GM18951 (cell line): Measurements from ENCODE around the gene GUCY1A1.

Experiments
- POLR2A ChIP-seq: IDR thresholded peaks from 4 replicates; pipeline ENCODE4 v1.6.1; 2011; ENCODE audit warnings: mild to moderate bottlenecking; ENCODE audit not compliant: insufficient read length, insufficient read depth; ENCODE audit errors: extremely low read depth
- in situ Hi-C: fragments of 300-500 bp; cut with MboI; formaldehyde crosslinking; loops from one replicate; pipeline ENCODE4 v1.12.0; 2022; ENCODE audit warnings: low sequenced_read_pairs, mixed read lengths, inconsistent platforms; ENCODE audit not compliant: unreplicated experiment

Gene GUCY1A1

DNA sequence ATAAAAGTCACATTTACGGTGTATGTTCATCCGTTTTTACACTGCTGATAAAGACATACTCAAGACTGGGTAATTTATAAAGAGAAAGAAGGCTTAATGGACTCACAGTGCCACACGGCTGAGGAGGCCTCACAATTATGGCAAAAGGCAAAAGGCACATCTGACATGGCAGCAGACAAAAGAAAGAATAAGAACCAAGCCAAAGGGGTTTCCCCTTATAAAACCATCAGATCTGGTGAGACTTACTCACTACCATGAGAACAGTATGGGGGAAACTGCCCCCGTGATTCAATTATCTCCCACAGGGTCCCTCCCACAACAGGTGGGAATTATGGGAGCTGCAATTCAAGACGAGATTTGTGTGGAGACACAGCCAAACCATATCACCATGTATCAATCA lies 84.9 kb downstream of the GUCY1A1 start:
- TF ChIP-seq POLR2A = no peak
- in situ Hi-C loops = no loop called here

DNA sequence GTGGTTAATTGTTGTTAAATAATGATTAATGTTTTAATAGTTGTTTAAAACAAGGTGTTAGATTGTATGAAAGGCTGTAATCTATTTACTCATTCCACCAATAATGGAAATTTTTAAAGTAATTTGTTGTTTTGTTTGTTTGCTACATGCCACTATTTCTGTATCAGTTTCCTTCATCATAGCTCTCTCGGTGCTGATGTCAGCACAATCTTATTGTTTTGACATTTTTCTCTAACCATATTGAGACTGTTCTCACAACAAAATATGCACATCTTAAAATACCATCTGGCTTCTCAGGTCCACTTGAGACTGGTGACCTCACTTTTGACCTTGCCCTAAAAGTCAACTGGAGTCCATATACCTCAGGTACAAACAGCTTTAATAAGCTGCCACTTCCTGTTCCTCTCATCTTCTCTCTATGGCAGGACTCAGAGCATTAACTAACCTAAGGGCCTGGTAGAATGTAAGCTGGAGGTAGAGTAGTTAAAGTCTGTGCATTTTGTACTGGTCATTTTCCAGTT lies 91.2 kb downstream of the GUCY1A1 start:
- no peak for TF ChIP-seq POLR2A
- in situ Hi-C loops = no loop called here

DNA sequence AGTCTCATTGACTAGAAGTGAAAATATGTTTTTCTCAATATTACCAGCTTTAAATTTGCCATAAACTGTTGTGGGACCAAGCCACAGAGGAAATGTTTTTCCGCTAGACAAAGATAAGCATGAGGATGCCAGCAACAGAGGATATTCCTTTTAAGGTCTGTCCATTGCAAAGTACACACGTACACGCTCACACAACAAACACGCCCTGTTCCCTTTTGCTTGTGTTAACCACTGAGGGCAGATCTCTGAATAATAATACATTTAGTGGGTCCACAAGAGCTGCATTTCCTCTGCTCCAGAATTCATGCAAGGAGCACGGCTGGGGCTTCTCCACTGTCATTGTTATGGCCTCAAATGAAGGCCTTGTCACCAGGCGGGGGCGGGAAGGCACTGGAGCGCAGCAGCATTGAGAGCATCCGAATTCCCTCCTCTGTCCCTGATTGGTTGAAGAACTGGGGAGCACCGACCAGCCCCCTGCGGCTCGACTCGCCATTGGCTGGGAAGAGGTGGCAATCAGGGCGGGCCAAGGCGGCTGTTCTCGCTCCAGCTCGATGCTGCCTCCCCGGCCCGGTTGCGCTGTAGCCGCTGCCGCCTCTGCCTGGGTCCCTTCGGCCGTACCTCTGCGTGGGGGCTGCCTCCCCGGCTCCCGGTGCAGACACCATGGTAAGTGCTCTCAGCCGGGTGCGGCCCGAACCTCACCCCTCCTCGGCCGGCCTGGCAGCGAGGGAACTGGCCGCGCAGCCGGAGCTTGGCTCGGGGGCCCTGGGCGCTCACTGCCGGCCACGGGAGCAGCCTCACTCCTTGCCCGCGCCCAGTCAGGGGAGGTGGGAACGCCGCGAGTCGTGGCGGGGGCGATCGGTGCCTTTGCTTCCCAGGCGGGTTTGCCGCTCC lies 92.1 kb downstream of the GUCY1A1 start, which contains the start of gene GUCY1B1:
TSS of gene GUCY1B1 (plus strand) at position 541 of the 891 bp plus-strand sequence. CDS start at position 661, 120 bp downstream.
- TF ChIP-seq POLR2A = peak; percentile 68
- in situ Hi-C loops = no loop called here

DNA sequence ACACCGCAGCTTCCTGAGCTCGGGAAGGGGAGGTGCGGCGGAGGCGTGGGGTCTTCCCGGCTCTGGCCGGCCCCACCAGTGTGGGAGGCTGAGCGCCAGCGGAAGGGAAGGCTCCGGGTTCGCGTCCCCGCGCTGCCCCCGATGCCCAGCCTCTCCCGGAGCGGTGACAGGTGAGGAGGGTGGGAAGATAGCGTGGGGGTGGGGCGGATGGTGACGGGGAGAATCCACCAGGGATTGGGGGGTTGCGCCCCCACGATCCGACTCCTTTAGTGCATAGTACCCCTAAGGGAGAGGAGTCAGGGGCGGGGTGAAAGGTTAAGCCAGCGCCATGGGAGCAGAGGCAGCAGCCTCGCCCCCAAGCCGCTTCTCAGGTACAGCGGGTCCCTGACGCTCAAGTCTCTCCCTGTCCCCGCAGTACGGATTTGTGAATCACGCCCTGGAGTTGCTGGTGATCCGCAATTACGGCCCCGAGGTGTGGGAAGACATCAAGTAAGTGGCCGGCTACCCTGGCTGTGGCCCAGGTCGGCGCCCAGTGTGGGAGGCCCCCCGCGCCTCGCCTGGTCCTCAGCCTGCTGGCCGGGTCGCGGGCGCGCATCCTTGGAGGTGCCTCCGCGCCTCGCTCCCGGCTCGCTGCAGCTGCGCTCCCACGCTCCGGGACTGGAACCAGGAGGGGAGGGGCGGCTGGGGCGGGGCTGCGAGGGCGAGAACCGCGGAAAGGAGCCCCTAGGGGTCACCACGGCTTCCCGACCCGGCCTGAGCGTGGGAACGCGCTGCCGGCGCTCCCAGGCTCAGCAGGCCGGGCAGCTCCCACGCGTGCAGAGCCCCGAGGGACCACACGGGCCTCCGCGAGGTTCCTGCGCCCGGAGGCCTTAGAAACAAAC lies 93.0 kb downstream of the GUCY1A1 start:
- in situ Hi-C loops = no loop called here

DNA sequence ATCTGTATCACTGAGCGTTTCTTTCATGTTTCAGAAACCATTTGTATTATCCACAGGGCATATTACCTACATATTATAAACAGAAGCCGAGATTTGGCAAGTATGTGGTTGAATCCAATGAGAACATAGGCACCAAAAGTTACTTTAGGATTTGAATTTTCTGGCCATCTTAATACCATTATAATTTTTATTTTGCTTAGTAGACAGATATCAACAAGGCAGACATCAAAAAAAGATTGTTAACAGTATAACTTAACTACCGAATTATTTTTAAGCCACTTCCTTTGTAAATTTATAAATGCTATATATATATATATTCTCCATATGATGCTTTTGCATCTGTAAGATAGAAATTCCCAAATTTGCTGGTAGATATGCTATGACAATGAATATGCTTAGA lies 94.4 kb downstream of the GUCY1A1 start:
- in situ Hi-C loops = no loop called here
- TF ChIP-seq POLR2A = no peak

More for the DNA sequence above, 93.0 kb downstream of the GUCY1A1 start:
- TF ChIP-seq POLR2A = peak; percentile 32

DNA sequence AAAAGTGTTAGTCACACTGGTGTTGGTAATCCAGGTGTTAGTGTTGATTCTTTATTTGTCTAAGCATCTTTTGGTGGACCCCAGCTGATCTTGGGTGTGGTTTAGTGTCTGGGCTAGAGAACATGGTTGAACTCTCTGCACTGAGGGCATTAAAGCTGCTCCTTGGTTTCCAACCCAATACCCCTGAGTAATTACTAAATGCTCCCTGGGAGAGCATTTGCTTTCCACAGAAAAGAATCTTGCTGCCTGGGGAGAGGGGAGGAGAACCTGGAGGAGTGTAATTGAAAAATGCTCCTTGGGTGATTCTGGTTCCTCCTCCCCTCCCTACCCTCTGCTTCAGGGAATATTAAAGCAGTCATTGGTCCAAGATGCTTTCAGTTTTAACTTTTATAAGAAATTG lies 95.3 kb downstream of the GUCY1A1 start:
- in situ Hi-C loops = no loop called here
- no peak for TF ChIP-seq POLR2A

DNA sequence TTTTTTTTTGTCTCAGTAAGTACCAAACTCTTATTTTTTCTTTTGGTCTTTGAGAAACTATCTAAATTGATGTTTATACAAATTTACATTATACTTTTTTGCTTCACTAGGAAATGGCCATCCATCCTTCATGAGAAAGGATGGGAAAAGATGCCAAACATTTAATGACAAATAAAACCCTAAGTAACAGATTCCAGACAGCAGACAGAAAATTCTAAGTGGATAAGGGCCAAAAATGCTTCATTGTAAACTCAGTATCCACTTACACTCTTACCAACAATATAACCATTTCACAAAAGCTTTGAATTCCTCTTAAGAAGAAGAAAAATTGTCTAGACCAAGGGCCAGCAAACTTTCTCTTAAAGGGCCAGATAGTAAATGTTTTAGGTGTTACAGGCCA lies 95.7 kb downstream of the GUCY1A1 start:
- in situ Hi-C loops = no loop called here

DNA sequence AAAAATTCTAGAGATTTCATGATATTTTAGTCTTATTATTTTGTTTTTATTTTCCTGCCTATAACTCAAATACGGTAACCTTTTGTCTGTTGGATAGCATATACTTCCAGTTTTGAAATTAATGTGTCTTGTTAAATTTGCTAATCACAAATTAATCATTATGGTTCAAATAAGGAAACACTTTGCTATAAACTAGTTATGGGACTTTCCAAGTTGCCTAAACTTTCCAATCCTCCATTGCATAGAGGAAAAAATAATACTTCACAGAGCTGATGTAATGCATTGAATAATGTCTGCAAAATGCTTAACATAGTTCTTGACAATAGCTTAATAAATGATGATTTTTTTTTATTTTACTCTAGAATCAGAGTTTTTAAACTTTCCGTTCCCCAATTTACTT lies 96.9 kb downstream of the GUCY1A1 start:
- TF ChIP-seq POLR2A = no peak
- in situ Hi-C loops = no loop called here

More for the DNA sequence above, 95.7 kb downstream of the GUCY1A1 start:
- TF ChIP-seq POLR2A = no peak

DNA sequence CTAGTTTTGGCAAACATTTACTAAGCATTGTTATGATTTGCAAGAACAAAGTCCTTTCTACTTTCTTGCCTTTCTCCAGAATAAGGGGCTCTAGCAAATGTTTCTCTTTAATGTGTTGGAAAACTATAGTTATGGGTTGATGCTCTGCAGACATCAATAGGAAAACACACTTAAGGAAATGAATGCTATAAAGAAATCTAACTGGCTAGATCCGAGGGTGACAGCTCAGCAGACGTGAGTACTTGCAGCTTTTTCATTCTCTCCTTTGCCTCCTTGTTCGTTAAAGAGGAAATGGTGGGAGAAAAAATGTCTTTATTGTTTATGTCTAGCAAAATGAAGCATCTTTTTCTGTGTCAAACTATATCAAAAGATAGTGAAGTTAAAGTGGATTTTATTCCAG lies 98.5 kb downstream of the GUCY1A1 start:
- no peak for TF ChIP-seq POLR2A
- in situ Hi-C loops = no loop called here

DNA sequence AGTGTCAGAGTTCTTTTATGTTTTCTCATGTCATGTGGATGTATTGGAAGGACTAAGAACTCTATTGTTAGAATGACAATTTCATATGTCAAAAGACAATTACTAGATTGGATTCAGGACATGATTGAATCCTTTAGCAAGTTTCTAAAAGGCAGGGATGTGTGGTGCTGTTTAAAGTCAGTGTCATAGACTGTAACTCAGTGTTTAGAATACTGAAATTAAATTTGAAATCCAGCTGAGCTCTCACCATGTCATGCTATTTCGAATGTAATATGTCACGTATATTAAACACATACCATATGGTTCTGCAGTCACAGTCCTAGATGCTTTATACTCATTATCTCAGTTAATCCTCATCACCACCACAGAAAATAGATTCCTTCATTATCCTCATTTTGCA lies 100.0 kb downstream of the GUCY1A1 start:
- in situ Hi-C loops = no loop called here
- no peak for TF ChIP-seq POLR2A

DNA sequence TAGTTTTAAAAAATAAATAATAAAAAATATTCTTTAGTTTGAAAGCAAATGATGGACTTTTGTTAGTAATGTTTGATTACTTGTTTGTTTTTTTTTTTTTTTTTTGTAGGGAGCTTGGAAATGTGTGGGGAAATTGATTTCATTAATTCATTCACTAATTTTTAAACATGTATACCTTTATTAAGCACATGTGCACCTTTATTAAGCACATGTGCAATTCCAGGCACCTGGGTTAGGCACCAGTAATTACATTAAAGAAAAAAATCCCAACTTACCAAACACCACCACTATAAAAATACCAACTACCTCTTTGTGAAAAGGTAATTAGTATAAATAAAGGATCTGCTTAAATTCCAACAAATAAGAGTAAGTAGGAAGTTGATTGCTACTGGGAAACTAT lies 101.7 kb downstream of the GUCY1A1 start:
- no peak for TF ChIP-seq POLR2A
- in situ Hi-C loops = no loop called here

DNA sequence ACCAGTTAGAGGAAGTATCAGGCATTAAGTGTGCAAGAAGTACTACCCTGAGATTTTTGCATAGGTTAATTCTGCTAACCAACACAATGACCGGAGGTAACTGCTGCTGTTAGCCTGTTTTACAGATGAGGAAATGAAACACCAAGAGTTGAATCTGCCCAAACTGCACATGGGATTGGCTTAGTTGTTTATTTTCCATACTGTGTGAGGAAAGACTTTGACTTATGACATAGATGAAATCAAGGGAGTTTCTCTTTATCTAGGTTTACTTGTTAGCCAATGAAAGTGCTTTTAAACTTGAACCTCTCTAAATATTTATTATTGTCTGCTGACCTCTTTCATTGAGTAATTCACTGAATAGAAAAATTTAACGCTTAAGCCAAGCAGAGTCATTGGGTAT lies 102.4 kb downstream of the GUCY1A1 start:
- in situ Hi-C loops = no loop called here
- TF ChIP-seq POLR2A = no peak

DNA sequence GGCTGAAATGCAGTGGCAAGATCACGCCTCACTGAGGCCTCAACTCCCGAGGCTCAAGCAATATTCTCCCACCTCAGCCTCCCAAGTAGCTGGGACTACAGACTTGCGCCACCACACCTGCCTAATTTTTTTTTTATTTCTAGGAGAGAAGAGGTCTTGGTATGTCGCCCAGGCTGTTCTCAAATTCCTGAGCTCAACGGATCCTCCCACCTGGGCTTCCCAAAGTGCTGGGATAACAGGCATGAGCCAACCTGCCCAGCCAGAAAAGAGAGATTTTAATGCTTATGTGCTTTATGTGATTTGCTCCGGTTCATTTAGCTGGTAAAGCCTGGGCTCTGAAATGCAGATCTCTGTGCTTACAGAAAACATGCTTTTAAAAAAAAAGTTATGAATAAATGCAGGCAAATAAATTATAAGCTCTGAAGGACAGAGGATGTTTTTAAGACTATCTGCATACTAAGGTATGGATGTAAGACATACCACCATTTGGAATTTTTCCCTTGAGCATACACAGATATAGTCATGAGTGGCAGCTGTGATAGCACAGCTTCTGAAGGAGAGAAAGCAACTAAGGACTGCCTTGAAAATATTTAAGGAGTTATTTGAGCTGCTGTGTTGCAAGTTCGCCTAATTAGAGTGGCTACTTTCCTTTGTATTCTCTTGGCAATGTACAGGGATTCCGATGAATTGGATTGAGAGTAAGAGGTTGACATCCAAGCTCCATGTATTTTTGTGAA lies 106.0 kb downstream of the GUCY1A1 start:
- in situ Hi-C loops = no loop called here
- no peak for TF ChIP-seq POLR2A

DNA sequence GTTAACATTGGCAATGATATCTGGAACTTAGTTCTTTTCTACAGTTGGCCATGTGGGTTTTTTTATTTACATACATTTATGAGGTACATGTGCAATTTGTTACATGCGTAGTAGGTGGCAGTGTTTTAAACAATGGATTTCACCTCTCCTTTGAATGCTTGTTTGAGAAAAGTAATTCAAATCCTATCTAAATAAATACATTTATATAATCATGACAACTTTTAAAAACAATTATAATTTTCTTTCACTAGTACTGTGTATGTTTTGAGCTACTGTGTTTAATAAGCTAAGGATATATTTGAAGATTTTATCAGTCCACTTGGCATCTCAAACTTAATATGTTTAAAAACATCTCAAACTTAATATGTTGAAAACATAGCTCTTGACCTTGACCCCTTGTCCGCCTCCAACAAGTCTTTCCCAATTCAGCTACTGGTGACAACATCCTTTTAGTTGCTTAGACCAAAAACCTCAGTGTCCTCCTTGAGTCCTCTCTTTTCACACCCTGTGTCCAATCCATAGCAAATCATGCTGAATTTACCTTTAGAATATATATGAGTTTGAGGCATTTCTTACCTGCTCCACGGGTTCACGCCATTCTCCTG lies 106.7 kb downstream of the GUCY1A1 start:
- in situ Hi-C loops = no loop called here
- TF ChIP-seq POLR2A = no peak
